IMR-90 (cell line): ENCODE data around the gene ZNHIT2. TPM values are rescaled to one million over a fixed set of nuclear protein-coding genes. Genes with fewer than 3 reads are reported as not detected.

Source experiments
- ATAC-seq: fragments of 200-7000 bp; cut with Tn5 transposase; 2 replicates; pipeline ENCODE4 v1.9.1; 2020; ENCODE audit warnings: low read depth, mild to moderate bottlenecking, moderate library complexity
- BruUV-seq: library from RNA; stranded (reverse); fragments of 400-500 nt; replicated peaks from 2 replicates; lab custom pipeline; 2021; lab: Mats Ljungman, UMichigan
- CTCF ChIA-PET: fragments of 300-600 bp; formaldehyde crosslinking; extraction: SDS; loops from one replicate; lab custom pipeline; 2021; ENCODE audit warnings: antibody characterized with exemption; lab: Yijun Ruan, JAX
- POLR2A ChIA-PET: fragments of 300-600 bp; sonication (Branson Sonifier 250); formaldehyde crosslinking; loops from one replicate; lab custom pipeline; 2022; ENCODE audit warnings: antibody characterized with exemption; ENCODE audit not compliant: unreplicated experiment; lab: Charles Lee
- DNase-seq: peaks from one replicate; pipeline ENCODE4 v3.0.0; 2013
- H2AFZ ChIP-seq: replicated peaks from 2 replicates; pipeline ENCODE3; 2013; ENCODE audit warnings: low read length, mild to moderate bottlenecking; ENCODE audit not compliant: poor library complexity
- H2AK5ac ChIP-seq: 2 replicates; pipeline ENCODE4 v1.6.1; 2013; ENCODE audit warnings: low read depth, low read length, inconsistent platforms
- H2AK9ac ChIP-seq: replicated peaks from 2 replicates; pipeline ENCODE3; 2013; ENCODE audit warnings: mild to moderate bottlenecking, low read depth, low read length, moderate library complexity; ENCODE audit not compliant: poor library complexity
- H2BK120ac ChIP-seq: 2 replicates; pipeline ENCODE4 v1.6.1; 2013; ENCODE audit warnings: low read depth, low read length, inconsistent platforms
- H2BK15ac ChIP-seq: 3 replicates; pipeline ENCODE4 v1.6.1; 2013; ENCODE audit warnings: low read depth, low read length, inconsistent platforms
- H2BK20ac ChIP-seq: 2 replicates; pipeline ENCODE4 v1.6.1; 2013; ENCODE audit warnings: low read depth, mild to moderate bottlenecking, inconsistent platforms, low read length, moderate library complexity
- H2BK5ac ChIP-seq: 2 replicates; pipeline ENCODE4 v1.6.1; 2013; ENCODE audit warnings: mild to moderate bottlenecking, low read depth, low read length, inconsistent platforms; ENCODE audit not compliant: poor library complexity, severe bottlenecking
- H3K14ac ChIP-seq: replicated peaks from 2 replicates; pipeline ENCODE4 v1.6.1; 2013; ENCODE audit warnings: low read depth, low read length, inconsistent platforms
- H3K18ac ChIP-seq: 2 replicates; pipeline ENCODE4 v1.6.1; 2013; ENCODE audit warnings: low read depth, low read length, control low read depth
- H3K23ac ChIP-seq: 2 replicates; pipeline ENCODE4 v1.6.1; 2013; ENCODE audit warnings: low read depth, low read length, inconsistent platforms
- H3K27ac ChIP-seq: 2 replicates; pipeline ENCODE4 v1.5.1; 2013; ENCODE audit warnings: mild to moderate bottlenecking, control low read depth, low read length; ENCODE audit not compliant: insufficient read depth
- H3K27me3 ChIP-seq: 2 replicates; pipeline ENCODE4 v1.6.1; 2013; ENCODE audit warnings: low read length; ENCODE audit not compliant: control insufficient read depth, insufficient read depth
- H3K36me3 ChIP-seq: 2 replicates; pipeline ENCODE4 v1.6.1; 2013; ENCODE audit warnings: low read length, mixed read lengths; ENCODE audit not compliant: control insufficient read depth, insufficient read depth
- H3K4ac ChIP-seq: 2 replicates; pipeline ENCODE4 v1.6.1; 2013; ENCODE audit warnings: low read depth, low read length, inconsistent platforms
- H3K4me1 ChIP-seq: 2 replicates; pipeline ENCODE4 v1.6.1; 2013; ENCODE audit warnings: low read length, mixed read lengths; ENCODE audit not compliant: control insufficient read depth, insufficient read depth
- H3K4me2 ChIP-seq: 2 replicates; pipeline ENCODE4 v1.6.1; 2013; ENCODE audit warnings: low read depth, mild to moderate bottlenecking, control low read depth, low read length, moderate library complexity
- H3K4me3 ChIP-seq: 2 replicates; pipeline ENCODE4 v1.5.1; 2013; ENCODE audit warnings: low read depth, mild to moderate bottlenecking, control low read depth, low read length, moderate library complexity; ENCODE audit not compliant: insufficient read depth
- H3K56ac ChIP-seq: 2 replicates; pipeline ENCODE4 v1.6.1; 2013; ENCODE audit warnings: low read length, inconsistent platforms; ENCODE audit not compliant: insufficient read depth; ENCODE audit errors: extremely low read depth
- H3K79me1 ChIP-seq, 2 experiments: 2 replicates each; pipeline ENCODE4 v1.6.1; 2013; ENCODE audit warnings: low read length in 2 of 2, inconsistent platforms in 1 of 2, low read depth in 1 of 2
- H3K9ac ChIP-seq: 2 replicates; pipeline ENCODE4 v1.6.1; 2013; ENCODE audit warnings: low read depth, low read length, control low read depth
- H3K9me1 ChIP-seq: 2 replicates; pipeline ENCODE4 v1.6.1; 2013; ENCODE audit warnings: low read length, inconsistent platforms; ENCODE audit not compliant: insufficient read depth
- H3K9me3 ChIP-seq: 2 replicates; pipeline ENCODE4 v1.6.1; 2013; ENCODE audit warnings: low read length; ENCODE audit not compliant: control insufficient read depth, insufficient read depth
- H4K20me1 ChIP-seq: 2 replicates; pipeline ENCODE4 v1.6.1; 2013; ENCODE audit warnings: low read length, inconsistent platforms; ENCODE audit not compliant: insufficient read depth
- H4K5ac ChIP-seq: 2 replicates; pipeline ENCODE4 v1.6.1; 2013; ENCODE audit warnings: mild to moderate bottlenecking, low read depth, low read length, control low read depth
- H4K8ac ChIP-seq, 2 experiments: 2 replicates each; pipeline ENCODE4 v1.6.1; 2013; ENCODE audit warnings: low read depth in 2 of 2, low read length in 2 of 2, control low read depth in 1 of 2, inconsistent platforms in 1 of 2
- H4K91ac ChIP-seq: 2 replicates; pipeline ENCODE4 v1.6.1; 2013; ENCODE audit warnings: low read depth, low read length, inconsistent platforms; ENCODE audit not compliant: insufficient read depth
- BHLHE40 ChIP-seq: fragments of 150-350 bp; IDR thresholded peaks from 2 replicates; pipeline ENCODE4 v1.6.1; 2016; ENCODE audit warnings: mild to moderate bottlenecking, low read depth, low read length
- CEBPB ChIP-seq: IDR thresholded peaks from 2 replicates; pipeline ENCODE4 v1.6.1; 2012; ENCODE audit warnings: low read depth, low read length, improper control_type of control experiment
- CHD1 ChIP-seq: IDR thresholded peaks from 2 replicates; pipeline ENCODE4 v1.6.1; 2012; ENCODE audit warnings: low read depth, low read length, improper control_type of control experiment
- ELK1 ChIP-seq: fragments of 150-350 bp; IDR thresholded peaks from 2 replicates; pipeline ENCODE4 v1.6.1; 2016; ENCODE audit warnings: low read depth, mild to moderate bottlenecking, low read length, moderate library complexity, borderline replicate concordance
- FOS ChIP-seq: fragments of 150-350 bp; IDR thresholded peaks from 2 replicates; pipeline ENCODE4 v1.6.1; 2016; ENCODE audit warnings: low read depth, low read length
- MAFK ChIP-seq: IDR thresholded peaks from 2 replicates; pipeline ENCODE4 v1.6.1; 2012; ENCODE audit warnings: low read depth, low read length, improper control_type of control experiment
- MAZ ChIP-seq: IDR thresholded peaks from 2 replicates; pipeline ENCODE4 v1.6.1; 2012; ENCODE audit warnings: low read depth, mild to moderate bottlenecking, low read length, improper control_type of control experiment, moderate library complexity, borderline replicate concordance
- MXI1 ChIP-seq: IDR thresholded peaks from 2 replicates; pipeline ENCODE4 v1.6.1; 2012; ENCODE audit warnings: low read depth, mild to moderate bottlenecking, low read length, moderate library complexity, borderline replicate concordance
- NFE2L2 ChIP-seq: fragments of 150-350 bp; IDR thresholded peaks from 2 replicates; pipeline ENCODE4 v1.6.1; 2016; ENCODE audit warnings: low read depth, mild to moderate bottlenecking, low read length
- POLR2A ChIP-seq: IDR thresholded peaks from 2 replicates; pipeline ENCODE4 v1.6.1; 2012; ENCODE audit warnings: mild to moderate bottlenecking, low read depth, low read length
- RAD21 ChIP-seq: IDR thresholded peaks from 2 replicates; pipeline ENCODE4 v1.6.1; 2012; ENCODE audit warnings: low read length, improper control_type of control experiment
- RCOR1 ChIP-seq: IDR thresholded peaks from 2 replicates; pipeline ENCODE4 v1.6.1; 2012; ENCODE audit warnings: mild to moderate bottlenecking, low read length, improper control_type of control experiment; ENCODE audit not compliant: insufficient replicate concordance
- RFX5 ChIP-seq: IDR thresholded peaks from 2 replicates; pipeline ENCODE4 v1.8.0; 2012; ENCODE audit warnings: low read depth, mild to moderate bottlenecking, low read length, moderate library complexity
- SMC3 ChIP-seq: fragments of 150-350 bp; IDR thresholded peaks from 2 replicates; pipeline ENCODE4 v1.6.1; 2016; ENCODE audit warnings: low read depth, mild to moderate bottlenecking, antibody characterized with exemption, low read length, moderate library complexity
- WGBS, 2 experiments: methylation state at CpG; one replicate each; pipeline versions ENCODE4 v1.1.5 to v1.1.7; 2013; ENCODE audit warnings: missing lambda C conversion rate in 2 of 2; ENCODE audit not compliant: insufficient read length in 1 of 2; ENCODE audit errors: extremely low coverage in 2 of 2; 5-methylcytosine and 5-hydroxymethylcytosine counted together
- dilution Hi-C: fragments of 300-500 bp; cut with HindIII; formaldehyde crosslinking; loops from one replicate; pipeline ENCODE4 v1.14.3; 2018; ENCODE audit warnings: low sequenced_read_pairs; ENCODE audit not compliant: unreplicated experiment
- in situ Hi-C: fragments of 300-500 bp; cut with MboI; formaldehyde crosslinking; loops from 3 replicates; pipeline ENCODE4 v1.14.3; 2019; ENCODE audit warnings: low sequenced_read_pairs, inconsistent platforms, mixed read lengths
- intact Hi-C: fragments of 100-400 bp; cut with micrococcal nuclease; formaldehyde crosslinking; loops from 2 replicates; pipeline ENCODE4 v1.10.0; 2022
- polyA plus RNA-seq, 3 experiments: library from polyadenylated mRNA; depleted of rRNA; stranded (reverse); fragments of >200 nt; gene quantifications; 2 replicates each; pipeline ENCODE4 v1.2.3, GENCODE V29; 2012; ENCODE audit warnings: low replicate concordance in 1 of 3
- total RNA-seq: library from RNA; depleted of rRNA; stranded (reverse); fragments of >200 nt; gene quantifications from 2 replicates; pipeline ENCODE4 v1.2.3, GENCODE V29; 2012
- TF ChIP-seq, protein P1 (sequence below): conservative IDR thresholded peaks from 2 replicates; pipeline ENCODE4 v1.5.1; 2012; ENCODE audit warnings: mild to moderate bottlenecking, low read depth, low read length, improper control_type of control experiment
- TF ChIP-seq, protein P2 (sequence below): fragments of 150-350 bp; IDR thresholded peaks from 2 replicates; pipeline ENCODE4 v1.6.1; 2017; ENCODE audit warnings: mild to moderate bottlenecking, antibody characterized with exemption, low read length, low read depth

ZNHIT2 gene
- total and polyA plus RNA-seq, 2 of the 4 experiments (the other 2 are of a cell fraction), result 3.9 to 5.9 TPM

DNA sequence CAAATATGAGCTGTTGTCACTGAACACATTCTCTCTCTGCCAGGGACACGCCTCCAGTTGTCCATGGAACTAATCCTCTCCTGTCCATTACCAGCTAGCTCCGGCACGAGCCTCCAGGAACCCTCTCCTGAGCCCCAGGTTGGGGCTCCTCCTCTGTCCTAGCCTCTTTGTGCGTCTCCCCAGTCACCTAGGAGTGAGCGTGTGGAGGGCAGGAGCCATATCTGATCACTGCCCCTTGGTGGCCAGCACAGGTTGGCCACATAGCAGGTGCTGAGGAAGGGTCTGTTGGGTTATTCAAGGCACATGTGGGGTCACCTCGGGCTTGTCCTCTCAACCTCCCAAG is 14.4 kb upstream of the ZNHIT2 start:
- H2BK20ac ChIP-seq, result no peak overlapping the region
- no peak overlapping the region for H3K9ac ChIP-seq
- POLR2A ChIA-PET, result interaction anchor here (1.0 kb wide), 1 partner anchor 10 kb away, joined by 3 read pairs; the partner anchor contains the start of genes FAU and MRPL49
- H4K5ac ChIP-seq, result no peak overlapping the region
- H3K18ac ChIP-seq, result no peak overlapping the region
- H3K27me3 ChIP-seq, result no peaks in the 10 kb centered on the region
- no peak overlapping the region for H3K56ac ChIP-seq
- no peak overlapping the region for H2AK9ac ChIP-seq
- no peak overlapping the region for H2AFZ ChIP-seq
- no peak overlapping the region for H3K14ac ChIP-seq
- no peak for DNase-seq
- no peak overlapping the region for H3K4me3 ChIP-seq
- no CpG with 5 or more reads among the region's 6 CpGs for WGBS, 2 experiments
- peaks cover 57% of the 10 kb centered on the region for H3K36me3 ChIP-seq
- TF ChIP-seq RCOR1 (no peak), ELK1 (no peak), FOS (no peak), NFE2L2 (no peak), MXI1 (no peak), POLR2A (no peak), MAZ (no peak), BHLHE40 (no peak), RFX5 (no peak), CHD1 (no peak), MAFK (no peak), SMC3 (no peak), RAD21 (no peak), CEBPB (no peak)
- TF ChIP-seq, protein P1, sequence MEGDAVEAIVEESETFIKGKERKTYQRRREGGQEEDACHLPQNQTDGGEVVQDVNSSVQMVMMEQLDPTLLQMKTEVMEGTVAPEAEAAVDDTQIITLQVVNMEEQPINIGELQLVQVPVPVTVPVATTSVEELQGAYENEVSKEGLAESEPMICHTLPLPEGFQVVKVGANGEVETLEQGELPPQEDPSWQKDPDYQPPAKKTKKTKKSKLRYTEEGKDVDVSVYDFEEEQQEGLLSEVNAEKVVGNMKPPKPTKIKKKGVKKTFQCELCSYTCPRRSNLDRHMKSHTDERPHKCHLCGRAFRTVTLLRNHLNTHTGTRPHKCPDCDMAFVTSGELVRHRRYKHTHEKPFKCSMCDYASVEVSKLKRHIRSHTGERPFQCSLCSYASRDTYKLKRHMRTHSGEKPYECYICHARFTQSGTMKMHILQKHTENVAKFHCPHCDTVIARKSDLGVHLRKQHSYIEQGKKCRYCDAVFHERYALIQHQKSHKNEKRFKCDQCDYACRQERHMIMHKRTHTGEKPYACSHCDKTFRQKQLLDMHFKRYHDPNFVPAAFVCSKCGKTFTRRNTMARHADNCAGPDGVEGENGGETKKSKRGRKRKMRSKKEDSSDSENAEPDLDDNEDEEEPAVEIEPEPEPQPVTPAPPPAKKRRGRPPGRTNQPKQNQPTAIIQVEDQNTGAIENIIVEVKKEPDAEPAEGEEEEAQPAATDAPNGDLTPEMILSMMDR, result no peak
- TF ChIP-seq, protein P2, sequence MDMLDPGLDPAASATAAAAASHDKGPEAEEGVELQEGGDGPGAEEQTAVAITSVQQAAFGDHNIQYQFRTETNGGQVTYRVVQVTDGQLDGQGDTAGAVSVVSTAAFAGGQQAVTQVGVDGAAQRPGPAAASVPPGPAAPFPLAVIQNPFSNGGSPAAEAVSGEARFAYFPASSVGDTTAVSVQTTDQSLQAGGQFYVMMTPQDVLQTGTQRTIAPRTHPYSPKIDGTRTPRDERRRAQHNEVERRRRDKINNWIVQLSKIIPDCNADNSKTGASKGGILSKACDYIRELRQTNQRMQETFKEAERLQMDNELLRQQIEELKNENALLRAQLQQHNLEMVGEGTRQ, result no peak
- peaks cover 6% of the 10 kb centered on the region; the same call in 1 of the 2 replicates for H3K4me1 ChIP-seq
- peaks cover 34% of the 10 kb centered on the region for H4K20me1 ChIP-seq
- no peak overlapping the region for H3K4me2 ChIP-seq
- intact Hi-C loops, result no loop called here
- no peak for ATAC-seq
- H4K91ac ChIP-seq, result no peak overlapping the region
- in situ Hi-C loops, result no loop called here
- no peak overlapping the region for H2BK120ac ChIP-seq
- H2AK5ac ChIP-seq, result no peak overlapping the region
- H3K23ac ChIP-seq, result no peak overlapping the region
- no peak overlapping the region for H2BK15ac ChIP-seq
- H4K8ac ChIP-seq, result no peak overlapping the region
- CTCF ChIA-PET, result interaction anchor here (0.5 kb wide), 1 partner anchor 253 kb away, joined by 3 read pairs; no protein-coding TSS in a partner anchor
- no peak overlapping the region for H3K27ac ChIP-seq
- H3K4ac ChIP-seq, result no peak overlapping the region
- no peak overlapping the region for H2BK5ac ChIP-seq
- no TSS peak for BruUV-seq
- no peaks in the 10 kb centered on the region for H3K9me3 ChIP-seq
- peaks cover 24 to 50% of the 10 kb centered on the region in 2 experiments for H3K79me1 ChIP-seq
- dilution Hi-C loops, result no loop called here
- H3K9me1 ChIP-seq, result peaks cover 21% of the 10 kb centered on the region
